NCI-H774 (cell line): ENCODE data around the gene NCAPH2.

Experiments
- DNase-seq: peaks from one replicate; lab custom pipeline; 2025; lab: John Stamatoyannopoulos, UW

Gene NCAPH2

DNA sequence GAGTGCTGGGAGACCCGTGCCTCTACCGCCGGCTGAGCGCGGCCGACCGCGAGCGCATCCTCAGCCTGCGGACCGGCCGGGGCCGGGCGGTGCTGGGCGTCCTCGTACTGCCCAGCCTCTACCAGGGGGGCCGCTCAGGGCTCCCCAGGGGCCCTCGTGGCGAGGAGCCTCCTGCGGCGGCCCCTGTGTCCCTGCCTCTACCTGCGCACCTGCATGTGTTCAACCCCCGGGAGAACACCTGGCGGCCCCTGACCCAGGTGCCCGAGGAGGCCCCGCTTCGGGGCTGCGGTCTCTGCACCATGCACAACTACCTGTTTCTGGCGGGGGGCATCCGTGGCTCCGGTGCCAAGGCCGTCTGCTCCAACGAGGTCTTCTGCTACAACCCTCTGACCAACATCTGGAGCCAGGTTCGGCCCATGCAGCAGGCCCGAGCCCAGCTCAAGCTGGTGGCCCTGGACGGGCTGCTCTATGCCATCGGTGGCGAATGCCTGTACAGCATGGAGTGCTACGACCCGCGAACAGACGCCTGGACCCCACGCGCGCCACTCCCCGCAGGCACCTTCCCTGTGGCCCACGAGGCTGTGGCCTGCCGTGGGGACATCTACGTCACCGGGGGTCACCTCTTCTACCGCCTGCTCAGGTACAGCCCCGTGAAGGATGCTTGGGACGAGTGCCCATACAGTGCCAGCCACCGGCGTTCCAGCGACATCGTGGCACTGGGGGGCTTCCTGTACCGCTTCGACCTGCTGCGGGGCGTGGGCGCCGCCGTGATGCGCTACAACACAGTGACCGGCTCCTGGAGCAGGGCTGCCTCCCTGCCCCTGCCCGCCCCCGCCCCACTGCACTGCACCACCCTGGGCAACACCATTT, 41.1 kb downstream of the NCAPH2 start:
- no peak for DNase-seq

DNA sequence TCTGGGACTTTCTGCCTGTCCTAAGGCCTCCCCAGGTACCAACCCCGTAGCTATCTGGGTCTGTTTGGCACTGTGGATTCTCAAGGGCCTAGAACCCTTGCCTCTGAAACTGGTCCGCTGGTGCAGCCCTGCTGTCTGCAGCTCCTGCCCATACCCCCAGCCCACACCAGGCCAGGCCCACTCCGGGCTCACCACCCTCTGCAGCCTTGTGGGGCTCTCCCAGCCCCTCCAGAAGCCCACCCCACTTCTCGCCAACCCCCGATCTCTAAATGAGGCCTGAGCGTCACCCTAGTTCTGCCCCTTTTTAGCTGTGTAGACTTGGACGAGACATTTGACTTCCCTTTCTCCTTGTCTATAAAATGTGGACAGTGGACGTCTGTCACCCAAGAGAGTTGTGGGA, 42.4 kb downstream of the NCAPH2 start:
- DNase-seq = no peak

DNA sequence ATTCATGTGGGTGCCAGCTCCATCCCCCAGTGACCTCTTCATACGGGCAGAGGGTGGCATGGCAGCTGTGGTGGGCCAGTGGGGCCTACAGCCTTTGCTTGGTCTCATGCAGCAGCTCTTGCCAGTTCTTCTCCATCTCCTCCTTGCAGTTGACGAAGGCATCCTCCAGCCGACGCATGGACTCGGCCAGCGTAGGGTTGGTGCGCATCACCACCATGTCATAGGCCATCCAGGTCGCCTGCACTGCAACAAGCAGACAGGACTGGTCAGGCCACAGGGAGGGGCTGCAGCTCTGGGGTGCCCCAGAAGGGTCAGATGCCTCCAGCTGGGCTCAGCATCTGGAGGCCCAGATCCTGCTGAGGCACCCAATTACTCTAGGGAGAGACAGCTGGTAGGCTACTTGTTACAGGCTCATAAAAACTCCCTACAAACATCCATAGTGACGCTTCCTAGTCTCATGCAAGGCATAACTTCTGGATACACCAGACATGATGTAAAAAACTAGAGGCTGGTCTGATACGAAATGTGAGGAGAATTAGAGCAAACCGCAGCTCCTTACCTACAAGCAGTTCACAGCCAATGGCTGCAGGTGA, 43.2 kb downstream of the NCAPH2 start:
- DNase-seq = no peak

DNA sequence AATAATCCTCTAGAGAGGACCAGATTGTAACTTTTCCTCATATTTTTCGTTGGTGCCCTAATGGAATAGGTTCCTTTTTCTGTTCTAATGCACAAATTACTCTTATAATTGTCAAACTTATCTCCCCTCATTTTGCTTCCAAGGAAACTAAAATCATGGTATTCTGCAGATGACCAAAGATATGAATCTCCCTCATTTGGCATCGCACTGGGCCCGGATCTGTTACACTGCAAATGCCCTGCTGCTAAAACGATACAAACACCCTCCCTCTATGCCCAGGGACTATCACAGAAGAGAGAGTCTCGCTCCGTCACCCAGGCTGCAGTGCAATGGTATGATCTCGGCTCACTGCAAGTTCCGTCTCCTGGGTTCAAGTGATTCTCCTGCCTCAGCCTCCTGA, 45.3 kb downstream of the NCAPH2 start:
- no peak for DNase-seq

DNA sequence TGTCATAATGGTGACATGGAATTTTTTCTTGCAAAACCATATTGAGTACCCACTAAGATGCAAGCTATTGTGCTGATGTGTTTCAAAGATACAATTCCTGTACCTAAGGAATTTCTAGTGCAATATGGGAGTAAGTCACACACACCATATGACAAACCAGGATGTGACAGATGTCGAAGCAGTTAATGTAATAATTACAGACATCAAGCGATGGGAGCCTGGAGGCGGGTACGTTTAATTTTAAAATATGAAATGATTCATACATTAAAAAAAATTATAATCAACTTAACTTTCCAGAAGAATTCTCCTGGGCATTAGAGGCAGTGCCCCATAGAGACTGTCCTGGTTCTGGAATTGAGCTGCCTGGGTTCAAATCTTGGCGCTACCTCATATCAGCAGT, 48.7 kb downstream of the NCAPH2 start:
- DNase-seq = no peak

DNA sequence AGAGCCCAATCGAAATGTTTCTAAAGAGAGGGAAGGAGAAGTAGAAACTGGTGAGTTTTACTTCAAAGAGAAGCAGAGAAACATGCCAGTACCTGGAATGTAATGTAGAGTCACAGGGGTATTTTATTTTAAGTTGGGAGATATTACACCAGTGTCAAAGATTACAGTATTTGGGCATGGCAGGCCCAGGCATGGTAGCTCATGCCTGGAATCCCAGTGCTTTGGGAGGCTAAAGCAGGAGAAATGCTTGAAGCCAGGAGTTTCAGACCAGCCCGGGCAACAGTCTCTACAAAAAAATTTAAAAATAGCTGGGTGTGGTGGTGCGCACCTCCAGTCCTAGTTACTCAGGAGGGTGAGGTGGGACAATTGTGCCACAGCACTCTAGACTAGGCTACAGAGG, 52.0 kb downstream of the NCAPH2 start:
- no peak for DNase-seq

DNA sequence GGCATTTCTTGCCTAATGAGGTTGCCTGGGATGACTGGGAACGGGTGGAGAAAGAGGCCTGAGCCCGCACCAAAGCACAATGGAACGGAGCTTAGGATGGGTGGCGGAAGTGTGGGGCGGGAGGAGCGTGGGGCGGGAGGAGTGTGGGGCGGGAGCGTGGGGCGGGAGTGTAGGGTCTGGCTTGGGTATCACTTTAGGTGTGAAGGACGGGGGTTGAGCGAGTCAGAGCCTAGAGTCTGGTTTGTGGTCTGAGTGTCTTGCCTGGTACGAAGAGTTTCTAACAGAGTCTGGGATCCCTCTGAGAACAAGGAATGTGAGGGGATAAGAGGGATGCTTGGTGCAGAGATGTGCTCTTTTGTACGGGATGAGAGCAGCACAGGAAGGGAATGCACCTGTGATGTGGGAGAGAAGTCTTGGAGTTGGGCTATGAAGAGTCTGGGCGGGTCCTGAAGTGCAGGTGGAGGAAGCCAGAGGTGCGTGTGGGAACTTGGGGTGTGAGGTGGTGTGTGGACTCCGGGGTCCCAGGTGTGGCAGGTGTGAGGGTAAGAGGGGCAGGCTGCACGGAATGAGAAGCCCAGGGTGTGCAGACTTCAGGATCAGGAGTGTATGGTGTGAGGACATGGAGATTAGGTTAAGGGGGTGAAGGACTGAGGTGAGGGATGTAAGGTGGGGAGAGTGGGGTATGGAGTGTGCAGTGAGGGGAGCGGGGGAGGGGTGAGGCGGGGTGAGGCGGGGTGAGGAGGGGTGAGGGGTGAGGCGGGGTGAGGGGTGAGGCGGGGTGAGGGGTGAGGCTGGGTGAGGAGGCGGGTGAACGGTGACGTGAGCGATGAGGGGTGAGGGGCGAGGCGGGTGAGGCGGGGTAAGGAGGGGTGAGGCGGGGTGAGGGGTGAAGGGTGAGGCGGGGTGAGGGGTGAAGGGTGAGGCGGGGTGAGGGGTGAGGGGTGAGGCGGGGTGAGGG, 53.7 kb downstream of the NCAPH2 start:
- no peak for DNase-seq

DNA sequence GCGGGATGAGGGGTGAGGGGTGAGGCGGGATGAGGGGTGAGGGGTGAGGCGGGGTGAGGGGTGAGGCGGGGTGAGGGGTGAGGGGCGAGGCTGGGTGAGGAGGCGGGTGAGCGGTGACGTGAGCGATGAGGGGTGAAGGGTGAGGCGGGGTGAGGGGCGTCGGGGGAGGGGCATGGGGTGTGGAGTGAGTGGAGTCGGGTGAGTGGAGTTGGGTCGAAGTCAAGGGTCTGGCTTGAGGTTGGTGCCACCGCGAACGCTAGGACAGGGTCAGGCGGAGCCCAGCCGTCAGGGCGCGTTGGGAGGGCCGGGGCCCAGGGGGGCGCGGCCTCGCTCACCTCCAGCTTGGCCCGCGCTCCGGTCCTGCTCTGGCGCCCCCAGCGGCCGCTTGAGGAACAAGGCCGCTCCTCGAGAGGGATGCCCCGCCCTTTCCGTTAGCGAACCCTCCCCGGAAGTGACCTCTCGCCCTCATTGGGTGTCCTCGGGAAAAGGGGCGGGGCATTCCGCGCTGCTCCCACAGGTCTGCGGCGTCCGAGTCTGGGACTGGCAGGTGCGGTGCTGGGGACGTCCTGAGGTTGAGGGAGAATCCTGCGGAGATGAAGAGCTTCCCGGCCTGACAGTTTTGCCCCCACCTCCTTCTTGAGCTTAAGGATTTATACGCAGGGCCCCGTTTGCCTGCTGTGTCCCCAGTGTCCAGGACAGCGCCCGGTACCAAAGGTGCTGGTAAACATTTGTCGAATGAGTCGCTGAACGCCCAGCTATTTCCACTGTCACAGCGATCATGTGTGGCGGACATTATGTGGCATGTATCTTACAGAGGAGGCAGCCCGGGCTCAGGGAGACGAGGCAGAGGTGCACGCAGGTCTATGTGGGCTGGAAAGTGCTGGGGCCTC, 54.7 kb downstream of the NCAPH2 start, which contains the start of gene SYCE3:
Gene SYCE3, minus strand, starts transcription at position 397 of the 890 bp plus-strand sequence. CDS start 6,514 bp downstream, outside the sequence.
- DNase-seq = peak; percentile 83

DNA sequence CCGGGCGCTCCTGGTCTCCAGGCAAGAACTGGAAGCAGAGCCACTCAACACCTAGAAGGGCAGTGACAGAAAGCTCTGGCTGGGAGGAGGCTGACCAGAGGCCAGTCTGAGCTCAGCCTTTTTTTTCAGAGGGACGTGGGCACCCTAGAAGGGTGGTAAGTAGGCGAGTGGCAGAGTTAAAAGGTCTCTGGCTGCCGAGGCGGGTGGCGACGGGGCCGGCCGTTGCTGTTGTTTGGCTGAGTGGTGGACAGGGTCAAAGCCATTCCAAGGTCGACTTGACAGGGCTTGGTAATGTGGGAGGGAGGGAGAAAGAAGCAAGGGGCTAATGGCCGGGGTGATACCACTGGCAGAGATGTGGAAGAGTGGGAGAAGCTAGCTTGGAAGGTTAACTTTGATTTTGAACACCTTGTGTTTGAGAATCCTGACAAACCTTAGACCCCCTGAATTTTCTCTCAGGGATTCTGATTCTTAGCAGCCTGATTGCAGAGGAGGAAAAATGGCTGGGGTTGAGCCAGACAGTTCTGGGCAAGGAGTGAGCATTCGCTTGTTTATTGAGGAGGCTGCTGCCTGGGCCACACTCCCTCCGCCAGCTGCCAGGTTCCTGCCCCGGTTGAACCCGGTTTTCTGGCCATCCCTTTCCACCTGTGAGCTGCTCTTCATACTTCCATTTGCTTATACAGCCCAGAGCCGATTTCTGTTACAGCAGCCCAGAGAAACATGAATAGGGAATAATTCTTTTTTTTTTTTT, 55.6 kb downstream of the NCAPH2 start:
- DNase-seq = no peak

DNA sequence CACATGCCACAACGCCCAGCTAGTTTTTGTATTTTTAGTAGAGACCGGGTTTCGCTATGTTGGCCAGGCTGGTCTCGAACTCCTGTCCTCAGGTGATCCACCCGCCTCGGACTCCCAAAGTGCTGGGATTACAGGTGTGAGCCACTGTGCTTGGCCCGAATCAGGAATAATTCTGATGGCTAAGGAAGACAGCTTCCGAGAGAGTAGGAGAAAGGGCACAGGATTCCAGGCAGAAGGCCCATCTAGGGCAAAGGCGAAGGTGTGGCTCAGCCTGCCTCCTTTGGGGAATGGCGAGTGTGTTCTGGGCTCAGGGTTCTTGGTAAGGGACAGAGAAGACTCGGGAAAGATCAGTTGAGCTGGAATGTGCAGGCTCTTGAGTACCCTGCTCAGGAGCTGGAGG, 56.3 kb downstream of the NCAPH2 start:
- DNase-seq = no peak

DNA sequence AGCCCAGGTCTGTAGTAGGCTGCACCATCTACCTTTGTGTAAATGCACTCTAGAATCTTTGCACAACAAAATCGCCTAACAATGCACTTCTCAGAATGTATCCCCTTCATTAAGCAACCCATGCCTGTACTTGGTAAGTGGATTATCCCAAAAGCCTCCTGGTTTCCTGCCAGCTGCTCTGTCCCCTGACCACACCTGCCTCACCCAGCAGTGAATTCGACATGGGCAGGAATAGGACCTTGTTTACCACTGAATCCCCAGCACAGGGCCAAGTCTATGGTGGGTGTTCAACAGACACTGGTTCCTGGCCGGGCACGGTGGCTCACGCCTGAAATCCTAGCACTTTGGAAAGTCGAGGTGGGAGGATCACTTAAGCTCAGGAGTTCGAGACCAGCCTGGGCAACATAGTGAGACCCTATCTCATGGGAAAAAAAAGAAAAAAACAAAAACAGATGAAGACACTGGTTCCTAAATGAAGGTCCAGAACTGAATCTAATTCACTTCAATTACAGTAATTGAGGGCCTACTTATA, 59.8 kb downstream of the NCAPH2 start:
- no peak for DNase-seq

DNA sequence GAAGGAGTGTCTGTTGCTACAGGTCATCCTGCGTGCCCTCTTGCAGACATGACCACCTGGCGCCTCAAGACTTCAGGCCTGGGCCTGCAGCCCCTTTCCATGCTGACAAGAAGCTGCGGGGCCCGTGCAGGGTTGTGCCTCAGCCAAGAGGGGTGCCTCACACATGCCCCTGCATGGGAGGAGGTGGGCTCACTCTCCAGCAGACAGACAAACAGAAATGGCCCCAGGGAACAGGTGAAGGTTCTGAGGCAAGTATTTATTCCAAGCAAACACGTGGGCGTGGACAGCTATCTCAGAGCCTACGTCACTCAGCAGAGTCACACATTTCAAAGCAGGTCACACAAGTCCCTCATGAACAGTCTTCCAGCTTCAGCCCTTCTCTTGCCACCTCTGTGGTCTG, 60.6 kb downstream of the NCAPH2 start:
- DNase-seq = no peak

DNA sequence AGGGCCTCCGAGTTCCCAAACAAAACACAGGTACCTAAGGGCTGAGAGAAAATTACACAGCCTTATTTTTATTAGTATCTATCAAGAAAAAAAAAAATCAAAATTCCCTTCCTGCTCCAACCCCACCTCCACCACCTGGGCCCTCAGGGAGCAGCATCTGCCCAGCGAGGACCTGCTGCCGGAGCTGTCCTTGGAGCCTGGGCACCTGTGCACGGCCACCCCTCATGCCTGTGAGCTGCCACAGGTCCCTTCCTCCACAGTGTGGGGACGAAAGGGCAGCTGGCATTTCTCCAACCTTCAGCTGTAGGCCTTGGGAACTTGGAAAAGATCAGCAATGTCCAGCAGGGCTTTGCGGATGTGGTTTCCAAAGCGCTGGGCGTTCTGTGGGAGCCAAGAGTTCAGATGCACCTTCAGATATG, 61.0 kb downstream of the NCAPH2 start:
- DNase-seq = no peak

DNA sequence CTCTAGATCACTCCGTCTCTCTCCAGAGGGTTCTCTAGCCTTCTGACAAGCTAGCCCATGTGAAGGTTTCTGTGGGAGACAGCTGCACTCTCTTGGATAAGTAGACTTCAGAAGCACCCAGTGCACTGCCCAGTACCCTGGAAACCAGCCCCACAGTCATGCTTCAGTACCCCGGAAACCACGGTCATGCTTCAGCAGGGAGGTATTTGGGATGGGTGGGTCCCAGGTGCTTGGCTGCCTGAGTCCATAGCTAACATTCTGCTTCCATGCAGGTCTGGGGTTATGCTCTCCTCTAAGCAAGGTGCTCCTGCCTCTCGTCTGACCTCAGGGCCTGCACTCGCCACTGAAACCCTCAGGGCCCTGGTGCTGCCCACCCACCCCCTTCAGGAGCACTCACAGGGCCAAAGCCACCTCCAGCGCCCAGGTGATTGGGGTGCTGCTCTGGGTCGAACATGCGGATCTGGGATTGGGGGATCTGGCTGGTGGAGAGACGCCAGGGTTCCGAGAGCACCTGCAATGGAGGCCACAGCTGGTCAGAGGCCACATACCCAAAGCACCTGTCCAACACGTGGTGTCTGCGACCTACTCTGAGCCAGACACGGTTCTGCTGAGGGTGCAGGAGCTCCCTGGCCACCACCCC, 62.0 kb downstream of the NCAPH2 start:
- no peak for DNase-seq

DNA sequence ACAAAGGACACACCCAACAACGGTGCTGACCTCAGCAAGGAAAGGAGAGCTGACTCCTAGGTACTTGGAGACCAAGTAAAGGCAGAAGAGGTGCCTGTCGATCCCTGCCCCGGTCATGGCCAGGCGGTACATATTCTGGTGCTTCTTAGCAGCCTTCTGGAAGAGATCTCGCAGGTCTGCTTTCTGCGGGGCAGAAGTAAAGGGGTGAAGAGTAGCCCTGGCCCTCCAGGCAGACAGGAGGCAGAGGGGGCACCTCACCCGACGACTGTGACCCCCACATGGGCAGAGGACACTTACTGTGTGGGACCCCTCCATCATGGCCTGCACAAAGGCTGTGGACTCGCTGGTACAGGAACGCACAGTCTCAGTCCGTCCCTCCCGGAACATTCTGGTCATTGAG, 62.8 kb downstream of the NCAPH2 start:
- no peak for DNase-seq

DNA sequence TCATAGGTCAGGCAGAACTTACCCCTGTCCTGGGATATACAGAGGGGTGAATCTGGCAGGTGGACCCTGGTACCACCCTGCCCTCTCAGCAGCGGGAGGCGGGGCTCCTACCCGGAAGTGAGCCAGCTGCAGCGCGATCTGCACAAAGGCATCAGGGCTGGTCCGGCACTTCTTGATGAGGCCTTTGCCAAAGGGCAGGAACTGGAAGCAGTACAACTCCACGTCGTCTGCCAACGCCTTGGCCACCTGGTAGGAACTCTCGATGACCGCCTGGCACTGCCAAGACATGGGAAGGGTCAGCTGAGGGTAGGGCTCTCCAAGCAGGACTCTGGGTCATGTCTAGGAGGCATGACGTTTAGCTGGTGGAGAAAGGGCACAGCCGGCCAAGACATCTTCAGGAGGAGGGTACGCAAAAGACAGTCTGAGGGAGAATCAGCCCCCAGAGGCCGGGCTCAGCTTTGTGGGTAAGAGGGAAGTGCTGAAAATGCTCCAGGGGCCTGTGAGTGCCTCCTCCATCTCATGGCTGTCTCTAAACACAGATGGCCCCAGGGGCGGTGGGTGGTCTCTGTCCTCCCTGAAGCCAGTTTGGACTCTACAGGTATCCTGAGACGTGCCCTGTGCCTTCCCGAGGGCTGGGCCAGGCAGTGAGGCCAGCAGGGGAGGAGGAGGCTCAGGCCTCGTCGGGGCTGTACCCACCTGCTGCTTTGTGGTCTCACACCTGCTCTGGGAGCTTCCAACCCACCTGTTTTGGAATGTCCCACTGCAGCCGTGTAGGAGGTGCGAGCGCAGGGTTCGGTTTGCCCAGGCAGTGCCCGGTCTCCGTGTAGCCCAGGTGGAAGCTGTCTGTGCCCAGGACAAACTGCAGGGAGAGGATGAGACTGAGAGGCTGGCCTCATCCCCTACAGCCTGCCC, 63.5 kb downstream of the NCAPH2 start:
- no peak for DNase-seq

DNA sequence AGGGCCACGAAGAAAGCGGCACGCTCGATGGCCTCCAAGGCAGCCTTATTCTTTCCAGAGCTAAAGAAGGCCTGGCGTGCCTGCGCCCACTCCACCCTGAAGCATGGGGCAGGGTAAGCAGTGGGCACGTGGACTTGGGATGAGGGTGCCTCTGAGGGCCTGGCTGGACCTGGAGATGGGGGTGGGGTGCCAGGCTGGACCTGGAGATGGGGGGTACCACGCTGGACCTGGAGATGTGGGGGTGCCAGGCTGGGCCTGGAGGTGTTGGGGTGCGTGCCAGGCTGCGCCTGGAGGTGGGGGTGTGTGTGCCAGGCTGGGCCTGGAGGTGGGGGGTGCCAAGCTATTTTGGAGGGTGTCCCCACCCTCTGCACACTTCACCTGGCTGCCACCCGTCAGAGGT, 64.9 kb downstream of the NCAPH2 start:
- no peak for DNase-seq

DNA sequence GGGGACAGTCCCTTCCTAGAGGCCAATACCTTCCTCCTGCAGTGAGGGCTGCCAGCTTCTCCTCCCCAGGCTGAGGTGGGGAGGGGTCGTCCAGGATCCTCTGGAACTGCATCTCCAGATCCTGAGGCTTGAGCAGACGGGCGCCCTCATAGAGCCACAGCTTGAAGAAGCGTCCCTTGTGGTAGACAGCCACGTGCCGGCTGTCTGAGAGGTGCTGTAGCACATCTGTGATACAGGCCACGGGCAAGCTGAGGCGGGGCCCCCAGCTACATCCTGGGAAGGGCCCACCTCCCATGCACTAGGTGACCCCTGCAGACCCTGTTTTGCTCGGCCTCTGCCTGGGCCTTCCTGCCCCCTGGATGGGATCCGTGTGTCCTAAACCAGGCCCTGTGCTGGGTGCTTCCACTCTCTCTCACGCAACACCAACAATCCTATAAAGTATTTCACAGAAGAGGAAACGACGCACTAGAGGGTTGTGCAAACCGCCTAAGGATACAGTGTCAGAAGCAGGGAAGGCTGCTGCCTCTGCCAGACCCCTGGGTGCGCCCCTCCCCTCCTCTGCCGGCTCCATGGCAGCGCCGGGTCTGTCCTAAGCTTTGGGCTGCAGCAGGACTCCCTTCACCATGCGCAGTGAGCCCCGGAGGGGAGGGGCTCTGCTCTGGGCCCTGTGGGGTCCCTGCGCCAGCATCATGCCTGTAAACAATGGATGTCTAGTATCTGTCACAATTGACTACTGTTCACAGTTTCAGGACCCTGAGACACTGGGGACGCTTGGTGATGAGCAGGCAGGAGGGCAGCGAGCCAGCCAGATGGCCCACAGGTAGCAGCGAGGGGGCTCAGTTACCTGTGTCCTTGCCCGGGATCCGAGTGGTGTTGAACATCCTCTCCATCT, 65.7 kb downstream of the NCAPH2 start:
- DNase-seq = no peak
